ENCODE measurements around the gene AKNAD1.

DNA sequence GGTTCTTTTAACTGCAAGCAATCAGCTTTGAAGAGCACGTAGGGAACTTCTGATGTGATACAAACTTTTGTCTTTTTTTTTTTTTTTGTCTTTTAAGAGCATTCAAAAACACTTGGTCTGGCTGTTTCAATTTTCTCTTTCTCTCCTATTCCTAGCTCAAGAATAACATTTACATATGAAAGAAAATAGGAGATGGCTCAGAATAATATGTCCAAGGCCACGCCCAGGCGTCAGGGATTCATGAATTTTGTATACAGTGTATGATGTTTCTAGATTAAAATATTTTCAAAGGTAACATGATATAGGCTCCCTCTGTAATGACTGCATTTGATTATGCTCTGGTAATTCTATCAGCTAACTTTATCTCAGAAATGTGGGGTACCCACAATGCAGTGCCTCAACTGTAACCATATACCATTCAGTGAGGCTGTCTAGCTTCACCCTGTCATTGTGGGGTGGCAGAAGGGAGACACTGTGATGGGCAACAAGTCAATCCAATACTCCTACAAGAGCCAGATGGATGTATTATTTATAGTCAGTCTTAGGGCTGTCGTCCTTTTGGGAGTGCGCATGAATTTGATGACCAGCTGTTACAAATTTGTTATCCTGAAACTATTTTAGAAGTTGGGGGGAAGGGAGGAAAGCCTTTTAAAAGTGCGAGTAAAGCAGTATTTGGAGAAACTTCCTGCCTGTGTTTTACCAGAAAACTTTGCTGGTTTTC, 1.5 kb upstream of the AKNAD1 start:
- TF ChIP-seq, protein P1, sequence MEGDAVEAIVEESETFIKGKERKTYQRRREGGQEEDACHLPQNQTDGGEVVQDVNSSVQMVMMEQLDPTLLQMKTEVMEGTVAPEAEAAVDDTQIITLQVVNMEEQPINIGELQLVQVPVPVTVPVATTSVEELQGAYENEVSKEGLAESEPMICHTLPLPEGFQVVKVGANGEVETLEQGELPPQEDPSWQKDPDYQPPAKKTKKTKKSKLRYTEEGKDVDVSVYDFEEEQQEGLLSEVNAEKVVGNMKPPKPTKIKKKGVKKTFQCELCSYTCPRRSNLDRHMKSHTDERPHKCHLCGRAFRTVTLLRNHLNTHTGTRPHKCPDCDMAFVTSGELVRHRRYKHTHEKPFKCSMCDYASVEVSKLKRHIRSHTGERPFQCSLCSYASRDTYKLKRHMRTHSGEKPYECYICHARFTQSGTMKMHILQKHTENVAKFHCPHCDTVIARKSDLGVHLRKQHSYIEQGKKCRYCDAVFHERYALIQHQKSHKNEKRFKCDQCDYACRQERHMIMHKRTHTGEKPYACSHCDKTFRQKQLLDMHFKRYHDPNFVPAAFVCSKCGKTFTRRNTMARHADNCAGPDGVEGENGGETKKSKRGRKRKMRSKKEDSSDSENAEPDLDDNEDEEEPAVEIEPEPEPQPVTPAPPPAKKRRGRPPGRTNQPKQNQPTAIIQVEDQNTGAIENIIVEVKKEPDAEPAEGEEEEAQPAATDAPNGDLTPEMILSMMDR (IDR thresholded peaks at IDR 0.05) = no peak
- no peak for TF ChIP-seq POLR2A (IDR thresholded peaks at IDR 0.05)

Data from tibial nerve (tissue), 3 donors.